Mesenchymal stem cell (in vitro differentiated cells and primary cell): ENCODE results near the gene RREB1.
A peak's percentile ranks its signal among the peaks of the same experiment; 100 is the strongest.

Source experiments
- DNase-seq: peaks from one replicate; pipeline ENCODE4 v3.0.0-alpha.2; 2013
- H2AFZ ChIP-seq: one replicate; pipeline ENCODE4 v1.6.1; 2013; ENCODE audit warnings: low read depth, mild to moderate bottlenecking, control low read depth, inconsistent platforms, low read length, moderate library complexity
- H2AK5ac ChIP-seq: 2 replicates; pipeline ENCODE4 v1.6.1; 2013; ENCODE audit warnings: low read length, moderate library complexity, mild to moderate bottlenecking, inconsistent platforms; ENCODE audit not compliant: severe bottlenecking
- H2BK120ac ChIP-seq: one replicate; pipeline ENCODE4 v1.6.1; 2013; ENCODE audit warnings: low read depth, mild to moderate bottlenecking, inconsistent platforms, low read length, moderate library complexity
- H2BK12ac ChIP-seq, 2 experiments: one replicate each; pipeline ENCODE4 v1.6.1; 2013; ENCODE audit warnings: inconsistent platforms in 2 of 2, low read length in 2 of 2, mild to moderate bottlenecking in 2 of 2, moderate library complexity in 2 of 2, control low read depth in 1 of 2
- H2BK15ac ChIP-seq: one replicate; pipeline ENCODE4 v1.6.1; 2013; ENCODE audit warnings: mild to moderate bottlenecking, low read depth, inconsistent platforms; ENCODE audit not compliant: poor library complexity, severe bottlenecking
- H2BK5ac ChIP-seq: 2 replicates; pipeline ENCODE4 v1.6.1; 2013; ENCODE audit warnings: low read depth, mild to moderate bottlenecking, low read length, control low read depth, inconsistent platforms; ENCODE audit not compliant: poor library complexity, severe bottlenecking
- H3K14ac ChIP-seq, 2 experiments: one replicate each; pipeline ENCODE4 v1.6.1; 2013; ENCODE audit warnings: inconsistent platforms in 2 of 2, low read length in 2 of 2, control low read depth in 1 of 2, mild to moderate bottlenecking in 1 of 2, moderate library complexity in 1 of 2
- H3K18ac ChIP-seq, 2 experiments: one replicate each; pipeline ENCODE4 v1.6.1; 2013; ENCODE audit warnings: inconsistent platforms in 2 of 2, low read length in 2 of 2, control low read depth in 1 of 2, low read depth in 1 of 2, mild to moderate bottlenecking in 1 of 2
- H3K23ac ChIP-seq, 2 experiments: one replicate each; pipeline ENCODE4 v1.6.1; 2013; ENCODE audit warnings: inconsistent platforms in 2 of 2, low read length in 2 of 2, mild to moderate bottlenecking in 2 of 2, moderate library complexity in 2 of 2, control low read depth in 1 of 2
- H3K27ac ChIP-seq: 2 replicates; pipeline ENCODE4 v1.5.1; 2013; ENCODE audit warnings: mild to moderate bottlenecking, moderate library complexity, low read length, control low read depth, inconsistent platforms; ENCODE audit not compliant: poor library complexity, severe bottlenecking
- H3K27me3 ChIP-seq, 2 experiments: 2 replicates each; pipeline versions ENCODE4 v1.6.1 to v1.7.0; 2013; ENCODE audit warnings: low read length in 2 of 2, mild to moderate bottlenecking in 2 of 2, moderate library complexity in 2 of 2, control low read depth in 1 of 2, inconsistent platforms in 1 of 2; ENCODE audit not compliant: control insufficient read depth in 1 of 2, insufficient read depth in 1 of 2
- H3K36me3 ChIP-seq, 2 experiments: 2 replicates each; pipeline versions ENCODE4 v1.6.1 to v1.7.0; 2013; ENCODE audit warnings: low read length in 2 of 2, control low read depth in 1 of 2, inconsistent platforms in 1 of 2, low read depth in 1 of 2, mild to moderate bottlenecking in 1 of 2; ENCODE audit not compliant: insufficient read depth in 2 of 2, control insufficient read depth in 1 of 2
- H3K4ac ChIP-seq, 2 experiments: one replicate each; pipeline ENCODE4 v1.6.1; 2013; ENCODE audit warnings: inconsistent platforms in 2 of 2, low read length in 2 of 2, mild to moderate bottlenecking in 2 of 2, moderate library complexity in 2 of 2, control low read depth in 1 of 2, low read depth in 1 of 2
- H3K4me1 ChIP-seq: 2 replicates; pipeline ENCODE4 v1.6.1; 2013; ENCODE audit warnings: low read depth, low read length, control low read depth; ENCODE audit not compliant: control insufficient read depth, insufficient read depth
- H3K4me2 ChIP-seq: 2 replicates; pipeline ENCODE4 v1.6.1; 2013; ENCODE audit warnings: low read length, mild to moderate bottlenecking, inconsistent platforms; ENCODE audit not compliant: poor library complexity, severe bottlenecking
- H3K4me3 ChIP-seq, 2 experiments: 2 replicates each; pipeline versions ENCODE4 v1.5.1 to v1.7.0; 2013; ENCODE audit warnings: low read length in 2 of 2, mild to moderate bottlenecking in 2 of 2, control low read depth in 1 of 2, low read depth in 1 of 2; ENCODE audit not compliant: insufficient read depth in 1 of 2
- H3K79me1 ChIP-seq: replicated peaks from 2 replicates; pipeline ENCODE4 v1.6.1; 2013; ENCODE audit warnings: mild to moderate bottlenecking, control low read depth, low read length, inconsistent platforms; ENCODE audit not compliant: poor library complexity, severe bottlenecking
- H3K9ac ChIP-seq: 2 replicates; pipeline ENCODE4 v1.7.0; 2013; ENCODE audit warnings: mild to moderate bottlenecking, low read length, moderate library complexity
- H3K9me3 ChIP-seq: 2 replicates; pipeline ENCODE4 v1.7.0; 2013; ENCODE audit warnings: mild to moderate bottlenecking, low read length; ENCODE audit not compliant: control insufficient read depth
- H4K8ac ChIP-seq: one replicate; pipeline ENCODE4 v1.6.1; 2013; ENCODE audit warnings: inconsistent platforms, mild to moderate bottlenecking, low read length, moderate library complexity
- H4K91ac ChIP-seq: one replicate; pipeline ENCODE4 v1.6.1; 2013; ENCODE audit warnings: mild to moderate bottlenecking, low read length, inconsistent platforms
- WGBS: methylation state at CpG from one replicate; pipeline ENCODE4 v1.1.7; 2013; ENCODE audit warnings: mixed read lengths; 5-methylcytosine and 5-hydroxymethylcytosine counted together

Gene RREB1

GRCh38 chr6:7163661-7164071, 55.9 kb downstream of the RREB1 start:
- H2BK12ac ChIP-seq, result no peak overlapping the region
- peaks cover 33% of the 10 kb centered on the region for H3K79me1 ChIP-seq
- no peaks in the 10 kb centered on the region for H3K27me3 ChIP-seq
- H3K9ac ChIP-seq, result no peak overlapping the region
- no peak overlapping the region for H4K91ac ChIP-seq
- peaks cover 27% of the 10 kb centered on the region for H3K4me1 ChIP-seq
- peaks cover 4 to 6% of the 10 kb centered on the region in 2 experiments for H3K36me3 ChIP-seq
- no peak overlapping the region for H3K4me2 ChIP-seq
- no peak overlapping the region for H2BK5ac ChIP-seq
- no peak overlapping the region for H3K4ac ChIP-seq
- 91% methylated on average over 12 of the region's 12 CpGs for WGBS
- H3K9me3 ChIP-seq, result no peaks in the 10 kb centered on the region
- no peak overlapping the region for H3K14ac ChIP-seq
- no peak overlapping the region for H3K18ac ChIP-seq
- H4K8ac ChIP-seq, result no peak overlapping the region
- H2BK15ac ChIP-seq, result no peak overlapping the region
- H2BK120ac ChIP-seq, result no peak overlapping the region
- H3K4me3 ChIP-seq, result no peak overlapping the region
- no peak for DNase-seq
- no peak overlapping the region for H2AFZ ChIP-seq
- peak overlapping the region; percentile 69 for H2AK5ac ChIP-seq
- H3K27ac ChIP-seq, result no peak overlapping the region
- no peak overlapping the region for H3K23ac ChIP-seq

- Histone ChIP-seq H4K91ac (no peak overlapping the region), H3K9me3 (no peaks in the 10 kb centered on the region), H3K36me3 (peaks cover 4 to 6% of the 10 kb centered on the region in 2 experiments), H3K23ac (no peak overlapping the region), H3K79me1 (peaks cover 34% of the 10 kb centered on the region), H2BK120ac (no peak overlapping the region), H3K4ac (no peak overlapping the region), H3K27me3 (no peaks in the 10 kb centered on the region), H2AFZ (no peak overlapping the region), H2AK5ac (no peak overlapping the region), H3K18ac (peak overlapping the region in 1 of 2 experiments; percentile 34), H3K4me2 (no peak overlapping the region), H2BK12ac (no peak overlapping the region), H3K4me1 (peaks cover 30% of the 10 kb centered on the region), H2BK5ac (no peak overlapping the region), H3K9ac (no peak overlapping the region), H3K4me3 (no peak overlapping the region), H3K14ac (no peak overlapping the region), H3K27ac (peak overlapping the region; percentile 5), H4K8ac (no peak overlapping the region), H2BK15ac (no peak overlapping the region)
- no peak for DNase-seq
- 90% methylated on average over 4 of the region's 5 CpGs for WGBS
Measured at GRCh38 chr6:7164536-7165001, 56.8 kb downstream of the RREB1 start.

GRCh38 chr6:7165002-7165889, 57.5 kb downstream of the RREB1 start:
- H2BK12ac ChIP-seq, result peak overlapping the region in 1 of 2 experiments; percentile 12
- no peak overlapping the region for H3K14ac ChIP-seq
- H4K8ac ChIP-seq, result no peak overlapping the region
- H4K91ac ChIP-seq, result peak overlapping the region; percentile 76
- H3K9ac ChIP-seq, result peak overlapping the region; percentile 83
- H3K4me1 ChIP-seq, result peaks cover 30% of the 10 kb centered on the region
- no peaks in the 10 kb centered on the region for H3K27me3 ChIP-seq
- H2BK5ac ChIP-seq, result no peak overlapping the region
- DNase-seq, result peak; percentile 64
- H3K18ac ChIP-seq, result peak overlapping the region; percentile 37 to 45
- H3K4me2 ChIP-seq, result no peak overlapping the region
- peak overlapping the region; percentile 6 to 46 for H3K4ac ChIP-seq
- no peak overlapping the region for H2BK15ac ChIP-seq
- peaks cover 35% of the 10 kb centered on the region for H3K79me1 ChIP-seq
- H2BK120ac ChIP-seq, result no peak overlapping the region
- peak overlapping the region; percentile 29 for H3K27ac ChIP-seq
- H2AFZ ChIP-seq, result no peak overlapping the region
- peak overlapping the region in 1 of 2 experiments; percentile 14 for H3K23ac ChIP-seq
- H3K4me3 ChIP-seq, result no peak overlapping the region
- peak overlapping the region; percentile 50 for H2AK5ac ChIP-seq
- peaks cover 4 to 6% of the 10 kb centered on the region in 2 experiments for H3K36me3 ChIP-seq
- no peaks in the 10 kb centered on the region for H3K9me3 ChIP-seq
- WGBS, result 48% methylated on average over 10 of the region's 11 CpGs

GRCh38 chr6:7165890-7166267, 58.1 kb downstream of the RREB1 start:
- Histone ChIP-seq H2BK15ac (no peak overlapping the region), H3K4ac (peak overlapping the region in 1 of 2 experiments; percentile 46), H2AFZ (no peak overlapping the region), H3K27ac (no peak overlapping the region), H2AK5ac (peak overlapping the region; percentile 50), H3K27me3 (no peaks in the 10 kb centered on the region), H3K4me2 (no peak overlapping the region), H3K9me3 (no peaks in the 10 kb centered on the region), H4K8ac (peak overlapping the region; percentile 8), H3K14ac (no peak overlapping the region), H2BK120ac (no peak overlapping the region), H3K9ac (peak overlapping the region; percentile 83), H2BK5ac (no peak overlapping the region), H3K18ac (peak overlapping the region; percentile 14 to 45), H3K4me3 (no peak overlapping the region), H3K4me1 (peaks cover 29% of the 10 kb centered on the region), H3K36me3 (peaks cover 2 to 6% of the 10 kb centered on the region in 2 experiments), H2BK12ac (no peak overlapping the region), H4K91ac (peak overlapping the region; percentile 56), H3K79me1 (peaks cover 34% of the 10 kb centered on the region), H3K23ac (peak overlapping the region in 1 of 2 experiments; percentile 14)
- DNase-seq, result peak; percentile 53
- 18% methylated on average over 4 of the region's 4 CpGs for WGBS
